Gastroesophageal sphincter (tissue), 4 donors: ENCODE results near the gene MRPL27. TPM values are rescaled to one million over a fixed set of nuclear protein-coding genes. Genes with fewer than 3 reads are reported as not detected.

Experiments used
- ATAC-seq: fragments of 150-250 bp; one replicate; pipeline ENCODE4 v1.9.1; 2016; ENCODE audit warnings: mild to moderate bottlenecking, moderate library complexity
- H3K27ac ChIP-seq, 4 donors: fragments of 200-600 bp; sonication (generic) in 3 of 4; 1 replicate in 3 of 4; 2 replicates in 1 of 4; pipeline ENCODE4 v1.5.1; 2016 to 2019
- H3K27me3 ChIP-seq: fragments of 200-600 bp; sonication (generic); one replicate; pipeline ENCODE4 v1.5.1; 2019
- H3K36me3 ChIP-seq, 2 donors: fragments of 200-600 bp; sonication (generic); one replicate each; pipeline ENCODE4 v1.5.1; 2019; ENCODE audit warnings: control low read depth in 1 of 2
- H3K4me1 ChIP-seq, 3 donors: fragments of 200-600 bp; sonication (generic); 1 replicate in 2 of 3; 2 replicates in 1 of 3; pipeline ENCODE4 v1.5.1; 2016 to 2019; ENCODE audit warnings: control low read depth in 2 of 3
- H3K4me3 ChIP-seq, 2 donors: fragments of 200-600 bp; sonication (generic); one replicate each; pipeline ENCODE4 v1.5.1; 2019; ENCODE audit warnings: mild to moderate bottlenecking in 1 of 2, moderate library complexity in 1 of 2
- H3K9me3 ChIP-seq, 3 donors: fragments of 200-600 bp; sonication (generic); one replicate each; pipeline ENCODE4 v1.5.1; 2017 to 2019; ENCODE audit warnings: control low read depth in 2 of 3
- CTCF ChIP-seq, 4 experiments: fragments of 200-600 bp in 2 of 4; fragments of 450-650 bp in 2 of 4; sonication (generic) in 1 of 4; IDR thresholded peaks; one replicate each; pipeline ENCODE4 v1.5.1; 2017 to 2019; ENCODE audit warnings: antibody characterized with exemption in 4 of 4, mild to moderate bottlenecking in 2 of 4, moderate library complexity in 2 of 4
- EP300 ChIP-seq: sonication (generic); formaldehyde crosslinking; IDR thresholded peaks from one replicate; pipeline ENCODE4 v1.6.1; 2017; ENCODE audit warnings: antibody characterized with exemption, mild to moderate bottlenecking
- POLR2A ChIP-seq, 2 donors: fragments of 450-650 bp; IDR thresholded peaks; one replicate each; pipeline ENCODE4 v1.6.1; 2017; ENCODE audit warnings: antibody characterized with exemption in 2 of 2, mild to moderate bottlenecking in 2 of 2, moderate library complexity in 1 of 2
- POLR2AphosphoS5 ChIP-seq: sonication (generic); formaldehyde crosslinking; IDR thresholded peaks from one replicate; pipeline ENCODE4 v1.6.1; 2017; ENCODE audit warnings: antibody characterized with exemption
- WGBS, 2 donors: methylation state at CpG; one replicate each; pipeline ENCODE4 v1.1.5; 2018; ENCODE audit warnings: low coverage in 1 of 2; 5-methylcytosine and 5-hydroxymethylcytosine counted together
- total RNA-seq, 4 donors: library from RNA; depleted of rRNA; stranded (reverse); fragments of >200 nt; gene quantifications; one replicate each; pipeline ENCODE4 v1.1.0, GENCODE V29; 2016

Gene MRPL27
- total RNA-seq, 4 donors from 2014 or later: 40.3 to 62.1 (median 52.2) TPM

DNA sequence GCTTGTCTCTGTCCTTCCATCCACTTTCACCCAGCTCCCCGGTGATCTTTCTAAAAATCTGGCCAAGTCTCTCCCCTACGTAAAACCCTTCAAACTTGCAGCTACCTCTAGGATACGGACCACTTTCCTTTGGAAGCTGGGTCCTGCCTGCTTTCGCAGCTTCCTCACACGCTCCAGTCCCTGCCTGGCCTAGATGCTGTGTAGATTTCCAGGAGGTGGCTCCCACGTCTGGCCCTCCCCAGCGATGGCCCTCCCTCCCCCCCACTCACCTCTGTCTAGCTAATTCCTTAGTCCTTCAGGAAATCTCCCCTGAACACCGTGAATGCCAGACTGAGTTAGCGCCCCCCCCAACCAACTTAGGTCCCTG lies 24.9 kb upstream of the MRPL27 start:
- Histone ChIP-seq H3K4me3 (peak overlapping the region in 1 of 2 donors; percentile 94), H3K27ac (peak overlapping the region in 1 of 4 donors; percentile 79), H3K27me3 (no peaks in the 10 kb centered on the region), H3K9me3 (no peaks in the 10 kb centered on the region), H3K4me1 (peaks cover 0 to 35% (median 17%) of the 10 kb centered on the region in 3 donors), H3K36me3 (peaks cover 0 to 25% of the 10 kb centered on the region in 2 donors)
- TF ChIP-seq POLR2A (IDR thresholded peaks at IDR 0.05): no peak
- ATAC-seq: no peak
- WGBS, 2 donors: 38 to 42% methylated on average over 3 to 9 of the region's 9 CpGs

DNA sequence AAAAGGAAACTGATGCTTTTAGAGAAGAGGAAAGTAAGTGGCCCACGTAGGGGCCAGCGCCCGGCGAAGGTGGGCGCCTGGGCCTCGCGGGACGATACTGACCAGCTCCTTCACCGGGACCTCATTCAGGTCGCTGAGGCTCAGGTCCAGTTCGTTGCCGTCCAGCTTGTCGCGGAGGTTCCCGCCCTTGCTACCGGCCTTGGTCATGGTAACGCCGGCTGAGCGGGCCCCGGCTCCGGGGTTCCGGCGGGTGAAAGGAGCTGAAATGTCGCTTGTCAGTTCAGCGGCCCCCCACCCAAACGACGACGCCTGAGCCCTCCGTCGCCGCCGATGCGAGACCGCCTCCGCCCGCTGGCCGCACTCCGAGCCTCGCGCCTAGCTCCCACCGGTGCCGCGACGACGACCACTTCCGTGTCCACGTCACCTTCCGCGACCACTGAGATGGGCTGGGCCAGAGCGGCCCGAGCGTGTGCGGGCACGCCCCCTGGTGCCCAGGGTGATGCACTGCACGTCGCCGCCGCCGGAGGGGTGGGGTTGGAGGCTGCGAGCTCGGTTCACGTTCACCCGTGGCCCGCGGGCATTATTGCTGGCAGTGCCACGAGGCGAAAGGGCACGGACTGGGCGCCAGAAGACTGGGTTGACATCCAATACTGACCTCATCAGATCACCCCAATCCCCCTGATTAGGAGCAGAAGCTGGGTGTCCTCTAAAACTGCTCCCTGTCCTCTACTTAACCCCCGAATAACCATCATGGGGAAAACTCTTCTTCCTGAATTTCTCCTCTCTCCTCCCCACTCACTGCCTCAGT lies 24.3 kb upstream of the MRPL27 start, which contains the start of gene LRRC59:
Gene LRRC59 (minus strand): TSS at position 413 of the 808 bp plus-strand sequence. CDS start 206 bp downstream, at position 207.
- H3K27me3 ChIP-seq: no peaks in the 10 kb centered on the region
- H3K36me3 ChIP-seq: peaks cover 0 to 31% of the 10 kb centered on the region in 2 donors
- WGBS, 2 donors: 3 to 8% methylated on average over 4 to 5 of the region's 70 CpGs
- no peaks in the 10 kb centered on the region for H3K9me3 ChIP-seq
- H3K4me3 ChIP-seq: peak within 1 kb of the TSS; percentile 51 to 94
- peak; percentile 98 for ATAC-seq
- TF ChIP-seq POLR2AphosphoS5: peak; percentile 96
- TF ChIP-seq POLR2A (IDR thresholded peaks at IDR 0.05): peak; percentile 78 to 85
- TF ChIP-seq CTCF (IDR thresholded peaks at IDR 0.05): peak; percentile 83 to 98 (median 88)
- TF ChIP-seq EP300: no peak
- H3K27ac ChIP-seq: peak within 1 kb of the TSS; percentile 20 to 86 (median 77)
- H3K4me1 ChIP-seq: peaks cover 0 to 35% (median 17%) of the 10 kb centered on the region in 3 donors

GRCh38 chr17:50396261-50397110 lies 23.5 kb upstream of the MRPL27 start:
- Histone ChIP-seq H3K27me3 (no peaks in the 10 kb centered on the region), H3K4me3 (peak overlapping the region; percentile 51 to 94), H3K9me3 (no peaks in the 10 kb centered on the region), H3K4me1 (peaks cover 0 to 35% (median 17%) of the 10 kb centered on the region in 3 donors), H3K36me3 (peaks cover 0 to 39% of the 10 kb centered on the region in 2 donors), H3K27ac (peak overlapping the region; percentile 20 to 86 (median 77))
- WGBS, 2 donors: 5 to 7% methylated on average over 10 to 17 of the region's 30 CpGs
- ATAC-seq: peak; percentile 25
- TF ChIP-seq EP300 (no peak), CTCF (IDR thresholded peaks at IDR 0.05) (no peak), POLR2AphosphoS5 (no peak), POLR2A (IDR thresholded peaks at IDR 0.05) (no peak)

GRCh38 chr17:50394711-50395110 lies 21.7 kb upstream of the MRPL27 start:
- Histone ChIP-seq H3K36me3 (peaks cover 0 to 57% of the 10 kb centered on the region in 2 donors), H3K27ac (no peak overlapping the region), H3K4me3 (no peak overlapping the region), H3K4me1 (peaks cover 0 to 35% (median 17%) of the 10 kb centered on the region in 3 donors), H3K27me3 (no peaks in the 10 kb centered on the region), H3K9me3 (no peaks in the 10 kb centered on the region)
- TF ChIP-seq CTCF (IDR thresholded peaks at IDR 0.05) (no peak), POLR2A (IDR thresholded peaks at IDR 0.05) (no peak), POLR2AphosphoS5 (no peak), EP300 (no peak)
- 18% methylated on average over 3 of the region's 3 CpGs; no CpG with 5 or more reads in 1 of the 2 donors for WGBS, 2 donors
- ATAC-seq: no peak

DNA sequence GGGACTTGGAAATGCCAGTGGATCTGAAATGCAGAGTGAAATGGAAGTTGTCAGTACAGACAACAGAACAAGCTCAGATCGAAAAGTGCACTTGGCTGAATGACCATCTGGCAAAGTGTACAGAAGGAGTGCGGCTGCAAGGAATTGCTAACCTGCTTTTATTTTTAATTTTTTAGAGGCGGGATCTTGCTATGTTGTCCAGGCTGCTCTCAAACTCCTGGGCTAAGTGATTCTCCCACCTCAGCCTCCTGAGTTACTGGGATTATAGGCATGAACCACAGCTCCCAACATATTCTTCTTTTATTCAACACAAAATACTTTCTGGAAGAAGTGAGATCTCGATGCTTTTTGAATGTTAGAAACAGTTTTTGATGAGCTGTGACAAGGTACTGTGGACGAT lies 20.7 kb upstream of the MRPL27 start:
- TF ChIP-seq EP300 (no peak), POLR2A (IDR thresholded peaks at IDR 0.05) (no peak)
- peaks cover 0 to 67% of the 10 kb centered on the region in 2 donors for H3K36me3 ChIP-seq
- 90% methylated on average over 4 to 5 of the region's 5 CpGs for whole genome bisulfite sequencing, 2 donors

More for the DNA sequence above, 20.7 kb upstream of the MRPL27 start:
- no peaks in the 10 kb centered on the region for H3K9me3 ChIP-seq
- no peak for ATAC-seq
- peaks cover 0 to 35% (median 17%) of the 10 kb centered on the region in 3 donors for H3K4me1 ChIP-seq
- no peak overlapping the region for H3K4me3 ChIP-seq
- H3K27me3 ChIP-seq: no peaks in the 10 kb centered on the region
- H3K27ac ChIP-seq: no peak overlapping the region
